K562 (cell line): Measurements from ENCODE around the gene RNH1. TPM values are rescaled to one million over a fixed set of nuclear protein-coding genes. Genes with fewer than 3 reads are reported as not detected.

Source experiments
- CBX1 ChIP-seq: sonication (generic); IDR thresholded peaks from 2 replicates; pipeline ENCODE4 v1.6.1; 2016; ENCODE audit warnings: antibody characterized with exemption, low read depth, mild to moderate bottlenecking
- CBX5 ChIP-seq: IDR thresholded peaks from 2 replicates; pipeline ENCODE4 v1.6.1; 2014; ENCODE audit warnings: low read depth, borderline replicate concordance
- CREB3L1 ChIP-seq: fragments of 450-650 bp; IDR thresholded peaks from 2 replicates; pipeline ENCODE4 v1.6.1; 2014; ENCODE audit warnings: low read depth, mild to moderate bottlenecking, moderate library complexity, borderline replicate concordance
- DACH1 ChIP-seq: fragments of 450-650 bp; IDR thresholded peaks from 2 replicates; pipeline ENCODE4 v1.6.1; 2018; ENCODE audit not compliant: partially characterized antibody
- GMEB1 ChIP-seq: fragments of 250-450 bp; sonication (Bioruptor Pico); IDR thresholded peaks from 2 replicates; pipeline ENCODE4 v1.4.0; 2020; ENCODE audit warnings: mild to moderate bottlenecking
- GTF2E2 ChIP-seq: fragments of 200-800 bp; sonication (Bioruptor generic); IDR thresholded peaks from 2 replicates; pipeline ENCODE4 v1.6.1; 2016; ENCODE audit warnings: missing genetic modification characterization, missing compliant biosample characterization
- KDM4B ChIP-seq, 2 experiments: fragments of 450-650 bp in 1 of 2; sonication (generic) in 1 of 2; IDR thresholded peaks; 2 replicates each; pipeline ENCODE4 v1.6.1; 2016 to 2017; ENCODE audit warnings: borderline replicate concordance in 2 of 2, antibody characterized with exemption in 1 of 2, low read depth in 1 of 2, mild to moderate bottlenecking in 1 of 2
- L3MBTL2 ChIP-seq: fragments of 450-650 bp; IDR thresholded peaks from 2 replicates; pipeline ENCODE4 v1.6.1; 2016; ENCODE audit warnings: mild to moderate bottlenecking, moderate library complexity
- MEIS2 ChIP-seq: fragments of 450-650 bp; IDR thresholded peaks from 2 replicates; pipeline ENCODE4 v1.6.1; 2014; ENCODE audit warnings: mild to moderate bottlenecking; ENCODE audit not compliant: partially characterized antibody
- NBN ChIP-seq: fragments of 450-650 bp; IDR thresholded peaks from 2 replicates; pipeline ENCODE4 v1.6.1; 2016; ENCODE audit warnings: low read depth, mild to moderate bottlenecking
- NR2C2 ChIP-seq, 2 experiments: fragments of 200-800 bp in 1 of 2; sonication (Bioruptor generic) in 1 of 2; sonication (generic) in 1 of 2; formaldehyde crosslinking in 1 of 2; IDR thresholded peaks; 2 replicates each; pipeline versions ENCODE4 v1.6.1 to v1.8.0; 2016 to 2022; ENCODE audit warnings: mild to moderate bottlenecking in 1 of 2, missing compliant biosample characterization in 1 of 2, missing genetic modification characterization in 1 of 2, missing genetic modification reagents in 1 of 2
- NRF1 ChIP-seq, 2 experiments: fragments of 450-650 bp; IDR thresholded peaks in 1 of 2; conservative IDR thresholded peaks in 1 of 2; 2 replicates each; pipeline ENCODE4 v1.6.1; 2014; ENCODE audit warnings: mild to moderate bottlenecking in 2 of 2
- PCBP1 ChIP-seq: fragments of 200-400 bp; formaldehyde crosslinking; IDR thresholded peaks from 2 replicates; pipeline ENCODE4 v1.6.1; 2018; ENCODE audit warnings: mild to moderate bottlenecking, low read depth, low read length; ENCODE audit not compliant: poor library complexity, severe bottlenecking
- PHB ChIP-seq: fragments of 250-450 bp; sonication (Bioruptor Pico); IDR thresholded peaks from 2 replicates; pipeline ENCODE4 v1.5.0; 2021
- POLR2AphosphoS2 ChIP-seq: IDR thresholded peaks from 2 replicates; pipeline ENCODE4 v1.6.1; 2012; ENCODE audit warnings: low read length, improper control_type of control experiment
- PPARD ChIP-seq: fragments of 250-450 bp; sonication (Bioruptor Pico); IDR thresholded peaks from 2 replicates; pipeline ENCODE4 v1.8.0; 2022; ENCODE audit warnings: inconsistent platforms, mild to moderate bottlenecking, moderate library complexity
- PREB ChIP-seq: sonication (generic); formaldehyde crosslinking; IDR thresholded peaks from 2 replicates; pipeline ENCODE4 v1.8.1; 2023; ENCODE audit warnings: mild to moderate bottlenecking, missing genetic modification reagents
- RBM15 ChIP-seq: fragments of 200-400 bp; formaldehyde crosslinking; IDR thresholded peaks from 2 replicates; pipeline ENCODE4 v1.6.1; 2018; ENCODE audit warnings: mild to moderate bottlenecking, low read length, moderate library complexity; ENCODE audit not compliant: insufficient read depth
- RNF2 ChIP-seq: sonication (generic); IDR thresholded peaks from 2 replicates; pipeline ENCODE4 v1.6.1; 2016
- SOX6 ChIP-seq: fragments of 450-650 bp; IDR thresholded peaks from 2 replicates; pipeline ENCODE4 v1.6.1; 2014; ENCODE audit warnings: mild to moderate bottlenecking
- ZNF449 ChIP-seq: fragments of 250-450 bp; sonication (Bioruptor Pico); IDR thresholded peaks from 2 replicates; pipeline ENCODE4 v1.8.0; 2022; ENCODE audit warnings: moderate library complexity, mild to moderate bottlenecking, inconsistent platforms
- ZSCAN32 ChIP-seq: fragments of 450-650 bp; formaldehyde crosslinking; IDR thresholded peaks from 2 replicates; pipeline ENCODE4 v1.4.0; 2020; ENCODE audit warnings: mild to moderate bottlenecking, moderate library complexity
- polyA plus RNA-seq, 8 experiments: library from polyadenylated mRNA; depleted of rRNA in 4 of 8; stranded (reverse) in 5 of 8; unstranded in 3 of 8; fragments of >200 nt; fragmentation: Nextera tagmentation in 2 of 8; fragmentation: Illumina TruSeq in 1 of 8; extraction: Ambion mirVana in 2 of 8; extraction: Trizol in 1 of 8; gene quantifications; 2 replicates each; pipeline versions ENCODE4 v1.2.1 to v1.2.3, GENCODE V29; 2011 to 2014; ENCODE audit warnings: inconsistent platforms in 1 of 8, missing spikeins in 1 of 8
- total RNA-seq, 7 experiments: library from RNA; depleted of rRNA in 6 of 7; stranded (reverse); fragments of >200 nt in 6 of 7; fragmentation: Illumina TruSeq in 2 of 7; extraction: Trizol in 2 of 7; gene quantifications; 2 replicates each; pipeline versions ENCODE4 v1.2.1 to v1.2.3, GENCODE V29; 2011 to 2021; ENCODE audit warnings: low replicate concordance in 1 of 7

Gene RNH1
- total and polyA plus RNA-seq, 9 of the 15 experiments (the other 6 are each of a cell fraction or from before 2014, with no cell fraction given): 2.5 to 160 (median 44.3) TPM

GRCh38 chr11:449889-450808 lies 56.9 kb downstream of the RNH1 start, which contains the start of gene PTDSS2 (continued):
- TF ChIP-seq ZNF449 (CRISPR knock-in tag): no peak
- peak; percentile 7 for TF ChIP-seq MEIS2
- no peak for TF ChIP-seq DACH1
- no peak for TF ChIP-seq PREB (CRISPR knock-in tag)
- peak; percentile 87; the same call in 1 of the 2 replicates for TF ChIP-seq CBX1
- TF ChIP-seq NRF1 (conservative IDR thresholded peaks at IDR 0.05 in 1 of 2, IDR thresholded peaks at IDR 0.05 in 1 of 2): peak; percentile 62 to 71
- TF ChIP-seq GMEB1 (CRISPR knock-in tag): peak; percentile 95
- TF ChIP-seq NR2C2 (CRISPR knock-in tag; IDR thresholded peaks at IDR 0.05): peak; percentile 85
- TF ChIP-seq NR2C2 (tag; IDR thresholded peaks at IDR 0.05): peak; percentile 95
- TF ChIP-seq CREB3L1: peak; percentile 91
- no peak for TF ChIP-seq PPARD (CRISPR knock-in tag)
- TF ChIP-seq NBN: 0 out of 2 replicates have a peak, but pooled peaks have one; percentile 42
- TF ChIP-seq SOX6: 0 out of 2 replicates have a peak, but pooled peaks have one; percentile 16
- TF ChIP-seq KDM4B (IDR thresholded peaks at IDR 0.05; ENCODE audit: borderline replicate concordance in 2 of 2, low read depth in 1 of 2): peak in 1 of 2 experiments; percentile 37; a peak in 1 of 4 replicates
- TF ChIP-seq RNF2: 0 out of 2 replicates have a peak, but pooled peaks have one; percentile 23
- TF ChIP-seq CBX5: no peak
- TF ChIP-seq PHB (CRISPR knock-in tag): no peak
- TF ChIP-seq GTF2E2 (tag): 0 out of 2 replicates have a peak, but pooled peaks have one; percentile 55
- TF ChIP-seq PCBP1: peak; percentile 57
- TF ChIP-seq ZSCAN32 (CRISPR knock-in tag): no peak
- peak; percentile 87; the same call in 1 of the 2 replicates for TF ChIP-seq POLR2AphosphoS2
- no peak for TF ChIP-seq RBM15
- TF ChIP-seq L3MBTL2: peak; percentile 63
